ENCODE data around the gene MYL7.
"Not testable (repeated sequence)": the region's sequence is repeated elsewhere in the genome, so short reads cannot be mapped to it uniquely, and the experiment has no call there.

Gene MYL7

DNA sequence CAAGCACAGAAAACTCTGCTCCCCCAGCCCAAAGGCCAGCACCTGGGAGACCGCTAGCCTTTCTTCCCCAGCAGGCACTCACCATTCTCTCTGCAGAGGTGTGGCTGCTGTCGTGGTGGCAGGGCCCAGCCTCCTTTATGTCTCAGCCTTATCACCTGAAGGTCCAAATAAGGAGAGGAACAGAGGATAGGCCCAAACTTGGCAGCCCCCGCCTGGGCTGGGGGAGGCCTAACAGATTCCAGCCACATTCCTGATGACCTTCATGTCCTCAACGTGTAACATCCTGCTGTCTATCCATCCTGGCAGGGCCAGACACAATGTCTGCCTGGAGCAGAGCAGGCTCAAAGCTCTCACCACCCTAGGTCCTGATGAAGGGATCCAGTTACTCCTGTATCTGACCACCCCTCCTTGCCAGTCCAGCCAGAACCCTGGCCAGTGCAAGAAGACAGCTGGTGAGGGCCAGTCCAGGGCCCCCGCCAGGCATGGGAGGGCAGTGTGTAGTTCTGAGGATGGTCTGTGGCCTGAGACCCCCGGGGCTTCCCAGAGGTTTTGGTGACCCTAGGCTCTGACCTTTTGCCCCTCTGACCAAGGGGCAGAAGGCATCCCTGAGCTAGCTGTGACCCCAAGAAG, at the start of gene MYL7:
MYL7 (minus strand) TSS at position 112 of the 630 bp plus-strand sequence; CDS start at position 85, 27 bp downstream.
- no peak for DNase-seq

- DNase-seq, result no peak
Observed at GRCh38 chr7:44189993-44190872, 49.1 kb upstream of the MYL7 start.

DNA sequence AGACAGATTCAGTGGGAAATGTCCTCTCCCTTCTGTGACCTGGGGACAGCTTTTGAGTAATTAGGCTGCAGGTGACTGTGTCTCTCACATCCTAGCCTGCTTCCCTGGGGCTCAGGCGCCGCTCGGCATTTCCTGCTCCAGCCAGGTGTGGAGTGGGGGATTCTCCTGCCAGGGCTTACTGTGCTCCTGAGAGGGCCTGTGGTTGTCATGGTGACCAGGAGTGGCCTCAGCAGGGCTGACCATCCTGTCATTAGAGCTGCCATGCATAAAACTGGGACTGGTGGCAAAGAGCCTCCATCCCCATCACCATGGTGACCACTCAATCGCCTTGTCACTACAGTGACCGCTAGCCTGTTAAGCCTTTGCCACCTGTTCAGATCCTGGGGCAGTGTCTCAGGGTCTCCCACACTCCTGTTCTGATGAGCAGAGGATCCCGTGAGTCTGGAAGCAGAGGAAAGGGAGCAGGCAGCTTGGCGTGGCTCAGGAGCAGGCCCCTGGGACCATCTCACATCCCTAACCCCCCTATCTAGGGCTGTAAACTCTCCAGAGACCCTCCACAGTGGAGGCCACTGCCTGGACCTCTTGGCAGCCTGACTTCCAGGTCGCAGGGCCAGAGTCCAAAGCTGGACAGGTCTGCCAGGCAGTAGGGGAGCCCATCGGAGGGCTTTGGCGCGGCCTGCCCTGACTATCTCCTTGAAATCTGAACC, 48.3 kb upstream of the MYL7 start, which contains the start of gene GCK:
GCK (minus strand) TSS at position 154 of the 707 bp plus-strand sequence. CDS start 486 bp downstream, outside the sequence.
- no peak for DNase-seq

GRCh38 chr7:44188480-44189225, 47.5 kb upstream of the MYL7 start:
- no peak for DNase-seq

- peak in 16 of 56 donors; percentile 6 to 51 (median 28) for DNase-seq
Observed at GRCh38 chr7:44187636-44188416, 46.7 kb upstream of the MYL7 start.

DNA sequence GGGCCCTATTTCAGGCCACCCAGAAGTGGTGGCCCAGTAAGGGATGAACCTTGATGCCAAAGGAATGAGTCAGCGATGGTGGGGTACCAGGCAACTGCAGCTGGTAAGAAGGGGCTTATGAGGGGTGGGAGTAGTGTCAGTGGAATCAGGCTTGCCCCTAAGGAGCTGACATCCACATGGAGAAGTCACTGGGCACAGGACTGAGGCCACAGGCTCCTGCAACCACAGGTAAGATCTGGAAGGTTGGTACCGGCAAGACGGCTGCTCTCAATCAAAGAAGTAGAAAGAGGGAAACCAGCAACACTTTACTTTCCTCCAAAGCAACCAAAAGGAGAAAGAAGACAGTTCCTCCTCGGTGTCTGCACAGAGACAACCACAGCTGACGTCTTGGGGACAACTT, 45.6 kb upstream of the MYL7 start:
- DNase-seq, result no peak

GRCh38 chr7:44185729-44186128, 44.6 kb upstream of the MYL7 start:
- DNase-seq, result no peak

GRCh38 chr7:44184873-44185446, 43.8 kb upstream of the MYL7 start:
- DNase-seq, result no peak

GRCh38 chr7:44184206-44184872, 43.2 kb upstream of the MYL7 start:
- DNase-seq, result no peak

- peak in 2 of 56 donors; percentile 5 for DNase-seq
Observed at GRCh38 chr7:44183386-44183785, 42.3 kb upstream of the MYL7 start.

DNA sequence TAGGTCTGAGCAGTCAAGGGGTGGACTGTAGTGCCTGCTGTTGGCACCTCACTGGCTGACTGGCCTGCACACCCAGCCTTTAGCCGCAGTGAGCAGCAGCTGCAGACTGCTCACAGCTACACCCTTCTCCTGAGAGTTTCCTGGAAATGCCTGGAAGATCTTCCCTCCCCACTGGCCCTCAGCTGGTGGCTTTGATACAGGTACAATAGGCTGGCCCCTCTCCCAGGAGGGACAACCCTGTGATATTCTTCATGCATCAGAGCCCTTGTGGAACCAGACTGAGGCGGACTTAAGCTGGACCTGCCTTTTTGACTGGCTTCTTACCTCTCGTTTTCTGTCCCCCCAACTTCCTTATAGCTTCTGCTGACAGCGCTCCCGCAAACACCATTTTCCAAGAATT, 41.7 kb upstream of the MYL7 start:
- DNase-seq, result no peak

GRCh38 chr7:44180631-44181030, 39.5 kb upstream of the MYL7 start:
- no peak for DNase-seq

- DNase-seq, result peak in 17 of 56 donors; percentile 8 to 70 (median 40)
Observed at GRCh38 chr7:44177570-44178131, 36.5 kb upstream of the MYL7 start.

GRCh38 chr7:44176486-44176885, 35.4 kb upstream of the MYL7 start:
- DNase-seq, result no peak

DNA sequence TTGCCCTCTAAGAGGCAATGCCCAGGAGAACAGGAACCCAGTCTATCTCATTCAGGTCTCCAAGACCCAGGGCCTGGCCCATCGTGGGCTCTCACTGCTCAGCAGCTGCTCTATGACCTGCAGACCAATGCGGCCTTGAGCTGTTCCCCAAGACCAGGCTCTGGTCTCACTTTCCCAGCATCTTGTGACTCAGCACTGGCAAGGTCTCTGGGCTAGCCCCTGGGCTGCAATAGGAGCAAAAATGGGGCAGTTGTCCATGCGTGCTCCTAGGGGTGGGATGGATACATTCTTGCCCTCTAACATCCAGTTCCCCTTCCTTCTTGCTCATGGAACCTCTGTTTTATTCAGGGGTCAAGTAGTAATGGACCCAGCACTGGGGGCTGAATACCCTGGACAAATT, 34.6 kb upstream of the MYL7 start:
- no peak for DNase-seq

GRCh38 chr7:44174694-44174948, 33.5 kb upstream of the MYL7 start:
- not testable (repeated sequence) for DNase-seq

DNA sequence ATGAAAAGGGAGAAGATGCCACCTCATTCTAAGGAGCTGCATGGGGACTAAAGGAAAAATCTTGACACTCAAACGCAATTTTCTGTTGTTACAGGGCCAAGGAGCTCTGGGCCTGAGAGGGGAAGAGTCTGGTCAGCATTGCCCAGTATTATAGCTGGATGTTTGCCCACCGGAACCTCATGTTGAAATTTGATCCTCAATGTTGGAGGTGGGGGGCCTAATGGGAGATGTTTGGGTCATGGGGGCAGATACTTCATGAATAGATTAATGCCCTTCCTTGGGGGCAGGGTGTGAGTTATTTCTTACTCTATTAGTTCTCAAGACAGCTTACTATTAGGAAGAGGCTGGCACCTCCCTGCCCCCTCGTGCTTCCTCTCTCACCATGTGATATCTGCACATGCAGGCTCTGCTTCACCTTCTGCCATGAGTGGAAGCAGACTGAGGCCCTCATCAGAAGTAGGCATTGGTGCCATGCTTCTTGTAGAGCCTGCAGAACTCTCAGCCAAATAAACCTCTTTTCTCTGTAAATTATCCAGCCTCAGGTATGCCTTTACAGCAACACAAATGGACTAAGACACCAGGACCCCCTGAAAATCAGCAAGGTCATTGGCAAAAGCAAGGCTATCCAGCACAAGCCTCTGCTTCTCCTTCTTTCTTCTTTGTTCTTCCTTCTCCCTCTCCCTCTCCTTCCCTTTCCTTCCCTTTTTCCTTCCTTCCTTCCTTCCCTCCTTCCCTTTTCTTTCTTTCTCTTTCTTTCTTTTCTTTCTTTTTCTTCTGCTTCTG, 33.0 kb upstream of the MYL7 start:
- no peak for DNase-seq

GRCh38 chr7:44172803-44173424, 31.8 kb upstream of the MYL7 start:
- DNase-seq, result no peak
